Osteoblast (primary cell): ENCODE results near the gene RNF19B. TPM values are rescaled to one million over a fixed set of nuclear protein-coding genes. Genes with fewer than 3 reads are reported as not detected.

ENCODE experiments used
- total RNA-seq: library from RNA; depleted of rRNA; stranded (reverse); fragments of >200 nt; gene quantifications from 2 replicates; pipeline ENCODE4 v1.2.3, GENCODE V29; 2012

Gene RNF19B
- total RNA-seq, 1 donor = 14.5 TPM

Other genes with a start within 250 kb of the RNF19B start
- gene YARS1, start 147.5 kb downstream of the RNF19B start, total RNA-seq = 183 and 199 TPM in 2 replicates
- 42.0 and 57.2 TPM in 2 replicates for gene S100PBP, start 147.2 kb downstream of the RNF19B start, total RNA-seq
- 0.36 TPM in 1 of 2 replicates, not detected in the other for gene FNDC5, start 93.9 kb downstream of the RNF19B start, total RNA-seq
- gene HPCA, start 78.3 kb downstream of the RNF19B start, total RNA-seq = not detected in 2 replicates
- gene TMEM54, start 63.4 kb downstream of the RNF19B start, total RNA-seq = 16.5 and 22.4 TPM in 2 replicates
- 89.3 and 139 TPM in 2 replicates for gene AK2, start 72.1 kb upstream of the RNF19B start, total RNA-seq
- gene AZIN2, start 116.3 kb upstream of the RNF19B start, total RNA-seq = 11.8 and 18.8 TPM in 2 replicates
- gene TRIM62, start 217.2 kb upstream of the RNF19B start, total RNA-seq = 9.4 and 12.3 TPM in 2 replicates